GM21786 (cell line): ENCODE results near the gene ATP6V1E1.

ENCODE experiments used
- ATAC-seq: cut with Tn5 transposase; IDR thresholded peaks from one replicate; pipeline ENCODE4 v1.9.1; 2021; ENCODE audit not compliant: unreplicated experiment

ATP6V1E1 gene

GRCh38 chr22:17634696-17635095 lies 6.1 kb upstream of the ATP6V1E1 start:
- ATAC-seq: no peak

GRCh38 chr22:17633998-17634323 lies 5.4 kb upstream of the ATP6V1E1 start:
- ATAC-seq: no peak

- no peak for ATAC-seq
These were observed 4.9 kb upstream of the ATP6V1E1 start for GRCh38 chr22:17633217-17633997.

GRCh38 chr22:17631076-17631565 lies 2.6 kb upstream of the ATP6V1E1 start:
- no peak for ATAC-seq

- ATAC-seq: no peak
These were observed 1.1 kb upstream of the ATP6V1E1 start for GRCh38 chr22:17629641-17630040.

GRCh38 chr22:17629173-17629489 lies 582 bp upstream of the ATP6V1E1 start:
- ATAC-seq: no peak

GRCh38 chr22:17627961-17628405 lies 566 bp downstream of the ATP6V1E1 start:
- no peak for ATAC-seq

GRCh38 chr22:17613280-17613679 lies 15.3 kb downstream of the ATP6V1E1 start:
- no peak for ATAC-seq

- ATAC-seq: no peak
These were observed 16.5 kb downstream of the ATP6V1E1 start for GRCh38 chr22:17612057-17612456.

GRCh38 chr22:17607891-17608521 lies 20.5 kb downstream of the ATP6V1E1 start:
- ATAC-seq: no peak

GRCh38 chr22:17606496-17606895 lies 22.1 kb downstream of the ATP6V1E1 start:
- no peak for ATAC-seq

GRCh38 chr22:17603668-17604067 lies 24.9 kb downstream of the ATP6V1E1 start:
- ATAC-seq: no peak

- no peak for ATAC-seq
These were observed 27.5 kb downstream of the ATP6V1E1 start for GRCh38 chr22:17601031-17601430.

GRCh38 chr22:17598318-17598717 lies 30.2 kb downstream of the ATP6V1E1 start:
- no peak for ATAC-seq

- ATAC-seq: no peak
These were observed 31.3 kb downstream of the ATP6V1E1 start for GRCh38 chr22:17597217-17597616.

GRCh38 chr22:17596226-17596625 lies 32.3 kb downstream of the ATP6V1E1 start:
- ATAC-seq: no peak

GRCh38 chr22:17592201-17592600 lies 36.3 kb downstream of the ATP6V1E1 start:
- ATAC-seq: no peak

- ATAC-seq: no peak
These were observed 38.0 kb downstream of the ATP6V1E1 start for GRCh38 chr22:17590586-17590985.

- no peak for ATAC-seq
These were observed 38.7 kb downstream of the ATP6V1E1 start for GRCh38 chr22:17589810-17590375.

GRCh38 chr22:17588606-17589005 lies 39.9 kb downstream of the ATP6V1E1 start:
- ATAC-seq: no peak

GRCh38 chr22:17587629-17588028 lies 40.9 kb downstream of the ATP6V1E1 start:
- no peak for ATAC-seq

GRCh38 chr22:17586831-17587440 lies 41.6 kb downstream of the ATP6V1E1 start:
- no peak for ATAC-seq
